ENCODE measurements around the gene MTR.

MTR gene

DNA sequence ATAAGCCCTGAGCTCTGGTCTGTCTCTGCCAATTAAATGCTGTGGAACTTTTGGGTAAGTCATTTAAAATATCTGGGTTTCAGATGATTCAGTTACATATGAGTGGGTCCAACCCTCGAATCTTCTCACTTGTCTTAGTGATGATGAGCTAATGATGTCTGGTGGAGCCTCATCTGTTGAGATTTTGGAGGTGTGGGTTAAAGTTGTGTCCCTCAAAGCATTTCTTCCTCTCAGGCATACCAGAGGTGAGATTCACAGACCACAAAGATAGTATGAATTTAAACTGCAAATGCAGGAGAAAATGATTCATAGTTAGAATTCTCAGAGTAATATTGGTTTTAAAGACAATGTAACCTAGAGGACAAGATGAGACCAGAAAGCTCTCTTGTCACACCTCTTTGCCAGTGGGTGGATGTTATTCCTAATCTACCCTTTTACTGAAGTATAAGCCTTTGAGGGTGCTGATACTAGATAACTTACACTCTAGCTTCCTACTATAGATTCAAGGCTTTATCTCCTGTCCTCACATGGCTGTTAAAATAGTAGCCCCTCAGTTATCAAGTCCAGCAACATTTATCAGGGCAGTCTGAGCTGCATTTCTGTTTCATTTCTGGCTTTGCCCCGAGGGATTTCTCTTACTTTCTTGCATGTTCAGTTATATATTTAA is 118.4 kb downstream of the MTR start:
- DNase-seq: peak; percentile 52

DNA sequence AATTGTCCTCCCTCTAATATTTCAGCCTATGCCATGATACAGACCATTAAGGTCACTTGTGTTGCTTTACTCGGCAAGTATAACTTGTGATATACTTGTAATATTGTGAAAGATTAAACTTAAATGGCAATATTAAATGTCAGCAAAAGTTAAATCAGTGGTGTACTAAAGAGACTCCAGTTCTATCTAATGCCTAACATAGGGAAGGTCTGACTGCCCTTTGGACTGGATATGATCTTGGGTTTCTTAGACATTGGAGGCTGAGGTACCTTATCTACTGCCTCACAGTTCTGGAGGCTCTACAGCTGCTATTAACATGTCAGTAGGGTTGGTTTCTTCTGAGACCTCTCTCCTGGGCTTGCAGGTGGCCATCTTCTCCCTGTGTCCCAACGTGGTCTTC is 119.3 kb downstream of the MTR start:
- no peak for DNase-seq

DNA sequence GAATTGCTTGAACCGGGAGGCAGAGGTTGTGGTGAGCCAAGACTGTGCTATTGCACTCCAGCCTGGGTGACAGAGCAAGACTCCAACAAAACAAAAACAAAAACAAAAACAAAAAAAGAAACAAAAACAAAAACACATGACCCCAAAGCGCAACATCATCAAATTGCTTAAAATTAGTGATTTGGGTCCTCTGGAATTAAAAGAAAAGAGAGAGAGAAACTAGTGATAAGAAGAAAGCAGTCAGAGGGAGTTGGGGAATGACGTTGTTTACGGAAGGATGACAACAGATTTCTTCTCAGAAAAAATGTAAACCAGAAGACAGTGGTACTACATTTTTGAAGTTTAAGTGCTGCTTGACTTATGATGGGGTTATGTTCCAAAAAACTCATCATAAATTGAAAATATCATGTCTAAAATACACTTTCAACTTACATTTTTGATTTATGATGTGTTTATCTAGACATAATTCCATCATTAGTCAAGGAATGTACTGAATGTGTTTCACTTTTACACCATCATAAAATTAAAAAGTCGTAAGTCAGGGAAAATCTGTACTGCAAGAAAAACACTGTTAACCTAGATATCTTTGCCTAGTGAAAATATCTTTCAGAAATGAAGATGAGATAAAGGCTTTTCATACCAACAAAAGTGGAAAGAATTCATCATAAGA is 121.2 kb downstream of the MTR start:
- no peak for DNase-seq

DNA sequence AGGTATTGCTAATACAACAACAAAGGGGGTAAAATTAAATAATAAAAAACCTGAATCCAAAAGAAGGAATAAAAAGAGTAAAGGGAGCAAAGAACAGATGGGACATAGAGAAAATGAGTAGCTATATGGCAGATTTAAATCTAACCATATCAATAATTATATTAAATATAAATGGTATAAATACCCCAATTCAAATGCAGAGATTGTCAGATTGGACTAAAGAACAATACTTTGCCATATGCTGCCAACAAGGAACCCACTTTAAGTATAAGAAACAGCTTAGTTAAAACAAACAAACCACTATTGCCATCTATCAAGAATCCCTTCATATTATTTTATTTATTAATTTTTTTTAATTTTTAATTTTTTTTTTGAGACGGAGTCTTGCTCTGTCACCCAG is 122.4 kb downstream of the MTR start:
- DNase-seq: no peak

DNA sequence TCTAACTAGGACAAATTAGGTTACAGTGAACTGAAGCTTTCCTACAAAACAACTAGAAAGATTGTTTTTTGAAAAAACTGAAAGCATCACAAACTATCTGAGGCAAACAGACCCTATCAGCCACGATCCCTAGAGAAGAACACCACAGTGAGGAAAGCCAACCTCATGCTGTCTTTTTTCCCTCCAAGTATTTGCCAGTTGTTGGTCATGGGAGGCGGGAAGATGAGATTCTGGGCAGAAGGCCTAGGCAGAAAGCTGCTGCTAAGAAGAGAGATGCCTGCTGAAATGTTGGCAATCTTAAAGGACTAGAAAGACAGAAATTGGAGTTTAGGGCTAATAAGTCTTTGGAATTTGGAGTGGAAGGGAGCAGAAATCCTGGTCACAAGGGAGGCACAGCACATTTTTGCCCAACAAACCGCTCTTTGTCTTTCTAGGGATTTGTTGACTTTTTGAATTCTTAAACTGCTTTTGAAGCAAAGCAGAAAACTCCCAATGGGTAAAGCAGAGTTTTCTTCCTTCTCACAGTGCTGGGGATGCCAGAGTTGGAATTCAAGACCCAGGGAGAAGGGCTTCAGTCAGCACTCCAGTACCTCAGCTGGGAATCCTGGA is 125.3 kb downstream of the MTR start:
- no peak for DNase-seq

DNA sequence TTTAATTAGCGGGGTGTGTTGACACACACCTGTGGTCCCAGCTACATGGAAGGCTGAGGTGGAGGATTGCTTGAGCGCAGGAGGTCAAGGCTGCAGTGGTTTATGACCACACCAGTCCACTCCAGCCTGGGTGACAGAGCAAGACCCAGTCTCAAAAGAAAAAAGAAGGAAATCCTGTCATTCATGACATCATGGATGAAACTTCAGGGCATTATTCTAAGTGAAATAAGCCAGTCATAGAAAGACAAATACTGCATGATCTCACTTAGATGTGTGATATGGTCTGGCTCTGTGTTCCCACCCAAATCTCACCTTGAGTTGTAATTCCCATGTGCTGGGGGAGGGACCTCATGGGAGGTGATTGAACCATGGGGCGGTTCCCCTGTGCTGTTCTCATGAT is 126.5 kb downstream of the MTR start:
- DNase-seq: no peak

DNA sequence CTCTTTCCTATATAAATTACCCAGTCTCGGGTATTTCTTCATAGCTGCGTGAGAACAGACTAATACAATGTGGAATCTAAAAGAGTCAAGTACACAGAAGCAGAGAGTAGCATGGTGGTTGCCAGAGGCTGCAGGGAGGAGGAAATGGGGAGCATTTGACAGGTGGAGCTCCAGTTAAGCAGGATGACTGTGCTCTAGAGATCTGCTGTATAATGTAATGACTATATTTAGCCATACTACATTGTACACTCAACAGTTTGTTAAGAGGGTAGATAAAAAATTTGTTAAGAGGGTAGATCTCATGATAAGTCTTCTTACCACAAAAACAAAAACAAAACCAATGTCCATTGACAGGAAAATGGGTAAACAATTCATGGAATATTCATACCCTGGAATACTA is 127.1 kb downstream of the MTR start:
- no peak for DNase-seq

DNA sequence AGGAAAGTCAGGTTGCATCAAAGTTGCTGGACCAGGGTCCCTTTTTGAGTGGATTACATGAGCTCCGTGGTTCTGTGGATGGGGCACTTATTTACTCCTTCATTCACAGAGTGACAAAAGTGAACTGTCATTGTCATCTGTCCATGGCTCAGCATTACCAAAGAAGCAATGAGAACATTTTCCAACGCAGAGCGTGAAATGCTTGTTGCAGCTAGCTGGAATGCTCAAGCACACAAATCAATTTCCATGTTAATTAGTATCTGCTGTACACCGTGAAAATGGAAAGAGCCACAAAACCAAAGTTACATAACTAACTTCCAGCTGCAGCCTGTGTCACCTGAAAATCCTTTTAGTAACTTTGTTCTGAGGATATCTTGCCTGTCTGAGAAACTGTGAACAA is 130.3 kb downstream of the MTR start:
- DNase-seq: no peak

DNA sequence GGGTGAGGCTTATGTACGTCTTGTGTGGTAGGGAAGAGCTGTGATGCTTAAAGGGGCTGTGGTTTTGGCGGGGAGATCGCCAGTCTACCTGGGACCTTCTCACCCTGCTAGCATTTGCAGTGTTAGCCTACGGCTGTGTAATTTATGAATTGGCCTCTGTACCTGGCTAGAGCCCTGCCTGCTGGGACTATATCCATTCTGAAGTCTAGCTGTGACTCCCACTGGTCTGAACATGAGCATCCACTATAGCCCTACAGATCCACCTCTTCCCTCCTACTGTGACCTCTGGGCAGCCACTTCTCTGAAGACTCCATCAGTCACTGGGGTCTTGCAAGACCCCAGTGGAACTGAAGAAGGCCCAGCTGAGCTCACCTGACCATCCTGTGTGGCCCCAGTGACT is 135.4 kb downstream of the MTR start:
- DNase-seq: no peak

DNA sequence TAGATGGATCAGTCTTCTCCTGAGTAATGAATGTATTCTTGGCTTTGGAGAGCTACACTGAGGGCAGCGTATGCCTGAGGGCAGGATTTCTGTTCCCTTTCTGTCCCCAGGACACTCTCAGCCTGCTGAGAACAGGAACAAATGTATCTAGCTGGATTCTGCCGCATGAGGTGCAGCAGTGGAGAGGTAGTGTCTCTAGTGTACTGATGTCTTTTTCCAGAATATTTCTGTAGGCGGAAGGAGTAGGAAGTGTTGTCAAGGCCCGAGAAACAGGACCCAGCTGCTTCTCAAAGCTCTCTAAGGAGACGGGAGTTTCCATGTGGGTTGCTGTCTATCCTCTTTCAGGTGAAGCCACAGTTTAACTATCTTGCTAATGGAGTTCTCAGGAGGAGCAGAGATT is 143.7 kb downstream of the MTR start:
- DNase-seq: no peak

DNA sequence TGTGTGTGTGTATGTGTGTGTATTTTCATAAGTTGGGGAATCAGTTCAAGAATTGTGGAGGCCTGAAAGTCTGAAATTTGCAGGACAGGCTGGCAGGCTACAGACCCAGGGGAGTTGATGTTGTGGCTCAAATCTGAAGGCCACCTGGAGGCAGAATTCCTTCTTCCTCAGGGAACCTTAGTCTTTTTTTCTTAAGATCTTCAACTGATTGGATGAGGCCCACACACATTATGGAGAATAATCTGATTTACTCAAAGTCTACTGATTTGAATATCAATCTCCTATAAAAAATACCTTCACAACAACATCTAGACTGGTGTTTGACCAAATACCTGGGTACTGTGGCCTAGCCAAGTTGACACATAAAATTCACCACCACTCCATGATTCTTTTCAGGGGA is 147.3 kb downstream of the MTR start:
- no peak for DNase-seq

DNA sequence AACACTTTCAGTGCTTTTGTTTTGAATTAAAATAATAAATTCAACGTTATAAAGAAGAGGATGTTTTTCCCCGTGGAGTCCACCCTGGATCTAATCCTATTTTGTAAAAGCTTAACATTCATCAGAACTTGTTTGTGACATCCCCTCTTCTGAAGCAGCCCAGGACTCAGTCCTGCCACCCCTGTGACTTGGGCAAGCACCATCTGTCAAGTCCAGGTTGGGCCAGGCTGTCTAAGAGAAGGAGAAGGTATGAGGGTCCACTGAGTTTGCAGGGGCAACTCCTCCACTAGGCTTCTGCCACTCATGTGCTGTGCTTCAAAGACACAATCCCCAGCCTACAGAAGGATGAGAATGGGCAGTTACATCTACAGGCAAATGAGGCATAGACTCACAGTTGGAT is 149.5 kb downstream of the MTR start:
- DNase-seq: no peak

DNA sequence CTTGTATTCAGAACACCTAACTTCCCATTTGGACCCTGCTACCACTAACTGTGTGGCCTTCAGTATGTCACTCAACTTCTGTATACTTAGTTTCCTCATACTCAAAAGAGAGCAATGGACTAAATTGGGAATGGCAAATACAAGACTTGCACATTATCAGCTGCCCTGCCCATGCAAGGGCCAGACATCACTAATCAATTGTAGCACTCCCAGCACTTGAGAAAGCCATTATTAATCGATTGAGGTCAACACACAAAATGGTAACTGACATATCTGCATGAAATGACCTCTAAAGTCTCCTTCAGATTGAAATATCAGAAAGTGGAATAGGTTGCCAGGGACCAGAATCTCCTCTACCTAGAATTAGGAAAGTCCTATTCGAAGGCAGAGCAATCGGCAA is 149.9 kb downstream of the MTR start:
- DNase-seq: no peak

DNA sequence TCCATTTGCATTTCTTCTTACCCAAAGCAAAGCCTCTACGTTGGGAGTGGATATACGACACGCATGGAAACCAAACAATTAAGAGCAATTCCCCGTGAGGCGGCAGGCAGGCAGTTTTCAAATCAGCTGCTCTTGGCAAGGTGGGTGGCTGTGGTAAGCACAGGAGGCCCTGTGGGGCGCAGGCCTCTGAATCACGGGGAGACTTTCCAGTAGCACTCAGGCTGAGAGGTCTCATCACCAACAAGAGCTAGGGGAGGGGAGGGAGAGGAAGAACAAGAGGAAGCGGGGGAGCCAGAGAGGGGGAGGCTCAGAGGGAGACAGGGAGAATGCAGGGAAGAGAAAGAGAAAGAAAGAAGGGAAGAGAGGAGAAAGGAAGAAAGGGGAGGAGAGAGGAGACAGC is 152.7 kb downstream of the MTR start:
- no peak for DNase-seq

DNA sequence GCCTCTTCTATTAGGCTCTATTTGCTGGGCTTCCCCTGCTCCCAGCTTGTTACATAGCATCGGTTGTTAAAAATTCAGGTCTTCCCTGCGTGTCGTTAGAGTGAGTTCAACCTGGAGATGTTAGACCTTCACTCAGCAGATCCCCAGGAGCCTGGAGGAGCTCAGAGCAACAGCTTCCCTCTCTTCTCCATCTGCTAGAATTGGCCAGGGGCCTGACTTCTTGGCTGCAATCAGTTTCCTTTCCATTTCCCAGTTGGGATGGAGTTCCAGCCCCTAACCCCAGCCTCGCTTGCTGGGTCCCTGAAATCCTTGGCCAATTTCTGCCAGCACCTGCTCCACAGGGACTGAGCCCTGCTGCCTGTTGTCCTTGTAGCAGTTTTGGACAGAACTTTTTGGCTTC is 153.3 kb downstream of the MTR start:
- DNase-seq: no peak

DNA sequence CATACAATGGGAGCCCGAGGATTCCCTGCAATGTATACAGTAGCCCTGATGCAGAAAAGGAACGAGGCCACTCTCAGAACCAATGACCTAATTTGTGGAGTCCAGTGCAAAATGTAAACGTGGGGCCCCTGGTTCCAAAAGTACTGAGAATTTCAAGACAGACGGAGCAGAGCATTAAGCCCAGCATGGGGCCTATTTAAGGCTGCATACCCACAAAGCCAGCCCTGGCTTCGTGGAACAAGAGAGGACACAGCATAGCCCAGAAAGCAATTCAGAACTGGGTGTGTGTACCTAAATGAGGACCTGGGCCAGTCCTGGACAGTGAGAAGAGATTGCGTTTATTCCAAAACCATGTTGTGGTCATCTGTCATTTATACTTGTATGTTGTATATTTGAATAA is 153.9 kb downstream of the MTR start:
- DNase-seq: no peak

DNA sequence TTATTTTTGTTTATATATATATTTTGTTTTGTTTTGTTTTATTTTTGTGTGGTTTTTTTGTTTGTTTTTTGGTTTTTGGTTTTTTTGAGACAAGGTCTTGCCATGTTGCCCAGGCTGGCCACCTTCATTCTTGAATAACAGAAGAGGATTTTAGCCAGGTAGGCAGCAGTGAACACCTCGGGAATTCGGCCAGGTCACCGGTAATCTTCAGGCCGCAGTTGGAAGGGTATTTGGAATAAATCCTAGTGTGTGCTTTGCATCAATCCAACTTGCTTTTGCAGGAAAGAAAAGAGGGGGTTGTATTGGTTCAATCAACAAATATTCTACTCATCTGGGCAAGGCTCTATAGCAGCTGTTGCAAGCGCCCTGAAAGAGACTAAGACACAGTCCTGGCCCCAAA is 155.3 kb downstream of the MTR start:
- no peak for DNase-seq

DNA sequence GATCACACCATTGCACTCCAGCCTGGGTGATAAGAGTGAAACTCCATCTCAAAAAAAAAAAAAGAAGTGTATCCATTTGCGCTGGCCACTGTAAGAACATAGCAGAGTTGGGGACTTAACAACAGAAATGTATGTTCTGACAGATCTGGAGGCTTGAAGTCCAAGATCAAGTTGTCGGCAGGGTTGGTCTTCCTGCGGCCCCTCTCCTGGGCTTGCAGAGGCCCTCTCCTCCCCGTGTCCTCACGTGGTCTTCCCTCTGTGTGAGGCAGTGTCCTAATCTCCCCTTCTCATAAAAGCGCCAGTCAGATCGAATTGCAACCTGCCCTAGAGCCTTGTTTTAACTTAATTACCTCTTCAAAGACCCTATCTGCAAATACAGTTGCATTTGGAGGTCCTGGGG is 156.6 kb downstream of the MTR start:
- no peak for DNase-seq

DNA sequence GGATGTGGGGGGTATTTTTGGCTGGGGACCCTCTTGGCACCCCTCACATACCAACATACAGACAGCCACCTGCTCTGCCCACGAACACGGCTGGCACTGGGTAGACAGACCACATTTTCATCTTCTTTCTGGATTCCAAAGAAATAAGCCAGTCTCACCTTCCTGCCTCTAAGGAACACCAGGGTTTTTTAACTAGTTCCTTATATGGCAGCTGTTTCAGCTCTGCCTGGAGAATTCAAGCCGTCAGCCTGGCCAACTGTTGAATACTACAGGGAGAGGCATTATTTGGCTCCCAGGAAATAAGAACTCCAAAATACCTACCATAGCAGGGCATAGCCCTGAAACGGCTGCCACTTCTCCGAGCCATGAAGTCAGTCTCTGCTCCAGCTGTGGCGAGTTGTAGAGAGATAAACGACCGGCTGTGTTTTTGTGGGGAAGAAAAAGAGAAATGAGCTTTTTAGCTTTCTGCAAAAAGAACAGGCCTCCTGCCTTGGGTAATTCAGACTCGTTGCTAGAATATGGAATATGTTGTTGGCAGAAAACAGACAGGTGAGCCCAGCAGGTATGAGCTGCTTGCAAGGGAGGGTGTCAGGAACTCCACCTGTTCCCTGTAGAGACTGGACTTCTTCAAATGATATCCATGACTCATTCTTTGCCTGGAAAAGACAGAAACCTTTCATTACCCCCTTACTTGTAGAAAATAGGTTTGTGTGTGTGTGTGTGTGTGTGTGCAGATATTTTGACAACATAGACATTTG is 157.3 kb downstream of the MTR start:
- DNase-seq: no peak

DNA sequence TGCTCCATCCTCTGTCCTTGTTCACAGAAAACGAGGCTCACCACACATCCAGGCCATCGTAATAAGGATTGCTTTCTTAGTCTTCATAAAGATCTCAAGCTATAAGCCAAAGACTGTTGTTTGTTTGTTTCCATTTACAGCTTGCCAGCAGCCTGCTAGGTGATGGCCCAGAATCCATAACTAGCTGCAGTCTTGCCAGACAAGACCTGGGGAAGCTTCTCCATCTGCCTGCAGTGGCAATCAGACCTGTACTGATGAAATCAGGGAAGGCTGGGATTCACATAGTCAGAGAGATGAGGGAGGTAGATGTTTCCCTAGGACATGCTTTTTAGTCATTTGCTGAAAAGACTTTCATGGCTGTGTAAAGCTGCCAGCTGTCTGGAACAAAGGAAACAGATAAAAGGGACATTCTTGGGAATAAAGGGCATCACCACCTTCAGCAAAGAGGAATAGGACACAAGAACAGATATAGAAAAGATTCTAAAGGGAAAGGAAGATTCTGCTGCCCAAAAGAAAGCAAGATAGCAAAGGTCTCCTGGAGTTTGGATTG is 158.1 kb downstream of the MTR start:
- DNase-seq: no peak
